ENCODE measurements around the gene TKTL1. TPM values are rescaled to one million over a fixed set of nuclear protein-coding genes. Genes with fewer than 3 reads are reported as not detected.
"Not testable (repeated sequence)": the region's sequence is repeated elsewhere in the genome, so short reads cannot be mapped to it uniquely, and the experiment has no call there.

TKTL1 gene
- total and polyA plus RNA-seq, 12 donors = 2.6 to 14.1 (median 7.3) TPM

- no peaks in the 10 kb centered on the region for H3K9me3 ChIP-seq
- no peak for TF ChIP-seq CTCF (IDR thresholded peaks at IDR 0.05)
- peak overlapping the region in 1 of 10 donors; percentile 56 for H3K27ac ChIP-seq
- no peak for DNase-seq
- ATAC-seq = no peak
- peaks cover 0 to 24% (median 0%) of the 10 kb centered on the region in 7 donors for H3K27me3 ChIP-seq
- WGBS, 2 donors = 68 to 85% methylated on average over 9 to 10 of the region's 10 CpGs
- H3K4me3 ChIP-seq = no peak overlapping the region
- intact Hi-C loops (cut with DNase I) = no loop called here
- no peaks in the 10 kb centered on the region for H3K36me3 ChIP-seq
- peaks cover 0 to 18% (median 0%) of the 10 kb centered on the region in 9 donors for H3K4me1 ChIP-seq
Measured at GRCh38 chrX:154334496-154334895, 38.9 kb downstream of the TKTL1 start.

- H3K27me3 ChIP-seq; H3K36me3 ChIP-seq; H3K9me3 ChIP-seq; H3K4me1 ChIP-seq; intact Hi-C loops (cut with DNase I); DNase-seq: not testable (repeated sequence)
- H3K4me3 ChIP-seq = peak overlapping the region in 1 of 10 donors; percentile 28
- WGBS, 2 donors = 0% methylated on average over 2 to 10 of the region's 115 CpGs
- peak; percentile 84 to 92 (median 88) for ATAC-seq
- peak overlapping the region in 2 of 10 donors; percentile 60 to 69 for H3K27ac ChIP-seq
Measured at GRCh38 chrX:154341399-154342298, 46.1 kb downstream of the TKTL1 start.

- H3K27ac ChIP-seq; intact Hi-C loops (cut with DNase I); H3K4me3 ChIP-seq; H3K4me1 ChIP-seq; H3K9me3 ChIP-seq; H3K36me3 ChIP-seq; DNase-seq; H3K27me3 ChIP-seq: not testable (repeated sequence)
- peak in 5 of 8 donors; percentile 1 to 15 (median 5) for ATAC-seq
- no CpG with 5 or more reads among the region's 16 CpGs for WGBS, 2 donors
Measured at GRCh38 chrX:154343063-154343462, 47.5 kb downstream of the TKTL1 start.

GRCh38 chrX:154343620-154344019, 48.0 kb downstream of the TKTL1 start:
- DNase-seq; H3K4me3 ChIP-seq; intact Hi-C loops (cut with DNase I); H3K9me3 ChIP-seq; H3K27me3 ChIP-seq; H3K4me1 ChIP-seq; H3K27ac ChIP-seq; H3K36me3 ChIP-seq: not testable (repeated sequence)
- WGBS, 2 donors = no CpG with 5 or more reads among the region's 20 CpGs
- peak; percentile 5 to 56 (median 25) for ATAC-seq

GRCh38 chrX:154348114-154348531, 52.5 kb downstream of the TKTL1 start:
- Histone ChIP-seq H3K4me1 (peaks cover 0 to 33% (median 3%) of the 10 kb centered on the region in 9 donors), H3K9me3 (no peaks in the 10 kb centered on the region), H3K4me3 (no peak overlapping the region), H3K36me3 (peaks cover 0 to 51% (median 17%) of the 10 kb centered on the region in 9 donors), H3K27ac (no peak overlapping the region), H3K27me3 (no peaks in the 10 kb centered on the region)
- intact Hi-C loops (cut with DNase I) = no loop called here
- DNase-seq = peak in 1 of 2 donors; percentile 6
- no peak for ATAC-seq
- TF ChIP-seq CTCF (IDR thresholded peaks at IDR 0.05) = no peak
- WGBS, 2 donors = 54 to 77% methylated on average over 4 to 7 of the region's 7 CpGs

Data from heart right ventricle (tissue), 16 donors.